ENCODE data around the gene HOXA3.

The HOXA3 gene

GRCh38 chr7:27095050-27095896, 57.1 kb downstream of the HOXA3 start:
- H3K9me3 ChIP-seq (ENCODE audit: control insufficient read depth in 1 of 2, low read length in 2 of 2): no peaks in the 10 kb centered on the region

GRCh38 chr7:27094304-27095049, 57.9 kb downstream of the HOXA3 start:
- no peak overlapping the region for H3K27ac ChIP-seq (ENCODE audit: low read length)
- H3K4me3 ChIP-seq (ENCODE audit: low read depth in 1 of 2, low read length in 2 of 2): no peak overlapping the region
- peaks cover 0 to 7% of the 10 kb centered on the region in 2 donors for H3K4me1 ChIP-seq (ENCODE audit: control insufficient read depth in 1 of 2, insufficient read depth in 2 of 2, low read length in 2 of 2)
- no peaks in the 10 kb centered on the region for H3K9me3 ChIP-seq (ENCODE audit: control insufficient read depth in 1 of 2, low read length in 2 of 2)
- H3K36me3 ChIP-seq (ENCODE audit: control insufficient read depth in 1 of 2, insufficient read depth in 2 of 2, low read length in 2 of 2): peaks cover 0 to 3% of the 10 kb centered on the region in 2 donors
- peaks cover 9% of the 10 kb centered on the region for H3K27me3 ChIP-seq (ENCODE audit: low read depth, low read length)

More at GRCh38 chr7:27095050-27095896, 57.1 kb downstream of the HOXA3 start:
- Histone ChIP-seq H3K4me1 (ENCODE audit: control insufficient read depth in 1 of 2, insufficient read depth in 2 of 2, low read length in 2 of 2) (peaks cover 0 to 7% of the 10 kb centered on the region in 2 donors), H3K27me3 (ENCODE audit: low read depth, low read length) (peaks cover 4% of the 10 kb centered on the region), H3K36me3 (ENCODE audit: control insufficient read depth in 1 of 2, insufficient read depth in 2 of 2, low read length in 2 of 2) (peaks cover 0 to 3% of the 10 kb centered on the region in 2 donors), H3K27ac (ENCODE audit: low read length) (no peak overlapping the region), H3K4me3 (ENCODE audit: low read depth in 1 of 2, low read length in 2 of 2) (peak overlapping the region; percentile 78 to 90)

GRCh38 chr7:27093184-27093895, 59.0 kb downstream of the HOXA3 start:
- Histone ChIP-seq H3K9me3 (ENCODE audit: control insufficient read depth in 1 of 2, low read length in 2 of 2) (no peaks in the 10 kb centered on the region), H3K36me3 (ENCODE audit: control insufficient read depth in 1 of 2, insufficient read depth in 2 of 2, low read length in 2 of 2) (peaks cover 0 to 3% of the 10 kb centered on the region in 2 donors), H3K27ac (ENCODE audit: low read length) (no peak overlapping the region), H3K4me3 (ENCODE audit: low read depth in 1 of 2, low read length in 2 of 2) (no peak overlapping the region), H3K4me1 (ENCODE audit: control insufficient read depth in 1 of 2, insufficient read depth in 2 of 2, low read length in 2 of 2) (peaks cover 0 to 7% of the 10 kb centered on the region in 2 donors), H3K27me3 (ENCODE audit: low read depth, low read length) (peaks cover 14% of the 10 kb centered on the region)

- H3K27me3 ChIP-seq (ENCODE audit: low read depth, low read length): peaks cover 14% of the 10 kb centered on the region
These were observed 59.6 kb downstream of the HOXA3 start for GRCh38 chr7:27092819-27093110.

GRCh38 chr7:27091941-27092818, 60.2 kb downstream of the HOXA3 start:
- no peak overlapping the region for H3K4me3 ChIP-seq (ENCODE audit: low read depth in 1 of 2, low read length in 2 of 2)
- peaks cover under 1 to 3% of the 10 kb centered on the region in 2 donors for H3K4me1 ChIP-seq (ENCODE audit: control insufficient read depth in 1 of 2, insufficient read depth in 2 of 2, low read length in 2 of 2)
- H3K36me3 ChIP-seq (ENCODE audit: control insufficient read depth in 1 of 2, insufficient read depth in 2 of 2, low read length in 2 of 2): peaks cover 0 to 3% of the 10 kb centered on the region in 2 donors
- H3K27me3 ChIP-seq (ENCODE audit: low read depth, low read length): peaks cover 14% of the 10 kb centered on the region
- no peaks in the 10 kb centered on the region for H3K9me3 ChIP-seq (ENCODE audit: control insufficient read depth in 1 of 2, low read length in 2 of 2)
- H3K27ac ChIP-seq (ENCODE audit: low read length): no peak overlapping the region

More at GRCh38 chr7:27092819-27093110, 59.6 kb downstream of the HOXA3 start:
- Histone ChIP-seq H3K36me3 (ENCODE audit: control insufficient read depth in 1 of 2, insufficient read depth in 2 of 2, low read length in 2 of 2) (peaks cover 0 to 3% of the 10 kb centered on the region in 2 donors), H3K9me3 (ENCODE audit: control insufficient read depth in 1 of 2, low read length in 2 of 2) (no peaks in the 10 kb centered on the region), H3K27ac (ENCODE audit: low read length) (no peak overlapping the region), H3K4me3 (ENCODE audit: low read depth in 1 of 2, low read length in 2 of 2) (no peak overlapping the region), H3K4me1 (ENCODE audit: control insufficient read depth in 1 of 2, insufficient read depth in 2 of 2, low read length in 2 of 2) (peaks cover 3 to 6% of the 10 kb centered on the region in 2 donors)

- Histone ChIP-seq H3K4me1 (ENCODE audit: control insufficient read depth in 1 of 2, insufficient read depth in 2 of 2, low read length in 2 of 2) (peaks cover 0 to 3% of the 10 kb centered on the region in 2 donors), H3K27me3 (ENCODE audit: low read depth, low read length) (peaks cover 14% of the 10 kb centered on the region), H3K4me3 (ENCODE audit: low read depth in 1 of 2, low read length in 2 of 2) (no peak overlapping the region), H3K27ac (ENCODE audit: low read length) (no peak overlapping the region), H3K36me3 (ENCODE audit: control insufficient read depth in 1 of 2, insufficient read depth in 2 of 2, low read length in 2 of 2) (peaks cover 0 to under 1% of the 10 kb centered on the region in 2 donors), H3K9me3 (ENCODE audit: control insufficient read depth in 1 of 2, low read length in 2 of 2) (no peaks in the 10 kb centered on the region)
These were observed 61.3 kb downstream of the HOXA3 start for GRCh38 chr7:27091105-27091504.

- H3K4me3 ChIP-seq (ENCODE audit: low read depth in 1 of 2, low read length in 2 of 2): peak overlapping the region in 1 of 2 donors; percentile 42
These were observed 64.1 kb downstream of the HOXA3 start for GRCh38 chr7:27088002-27088922.

GRCh38 chr7:27083646-27084045, 68.7 kb downstream of the HOXA3 start:
- no peak overlapping the region for H3K4me3 ChIP-seq (ENCODE audit: low read depth in 1 of 2, low read length in 2 of 2)
- no peaks in the 10 kb centered on the region for H3K9me3 ChIP-seq (ENCODE audit: control insufficient read depth in 1 of 2, low read length in 2 of 2)
- H3K27ac ChIP-seq (ENCODE audit: low read length): no peak overlapping the region
- H3K27me3 ChIP-seq (ENCODE audit: low read depth, low read length): no peaks in the 10 kb centered on the region
- no peaks in the 10 kb centered on the region for H3K36me3 ChIP-seq (ENCODE audit: control insufficient read depth in 1 of 2, insufficient read depth in 2 of 2, low read length in 2 of 2)
- peaks cover 0 to 3% of the 10 kb centered on the region in 2 donors for H3K4me1 ChIP-seq (ENCODE audit: control insufficient read depth in 1 of 2, insufficient read depth in 2 of 2, low read length in 2 of 2)

More at GRCh38 chr7:27088002-27088922, 64.1 kb downstream of the HOXA3 start:
- Histone ChIP-seq H3K4me1 (ENCODE audit: control insufficient read depth in 1 of 2, insufficient read depth in 2 of 2, low read length in 2 of 2) (peaks cover 0 to 3% of the 10 kb centered on the region in 2 donors), H3K9me3 (ENCODE audit: control insufficient read depth in 1 of 2, low read length in 2 of 2) (no peaks in the 10 kb centered on the region), H3K27ac (ENCODE audit: low read length) (no peak overlapping the region), H3K36me3 (ENCODE audit: control insufficient read depth in 1 of 2, insufficient read depth in 2 of 2, low read length in 2 of 2) (no peaks in the 10 kb centered on the region), H3K27me3 (ENCODE audit: low read depth, low read length) (peaks cover 9% of the 10 kb centered on the region)

GRCh38 chr7:27082171-27082570, 70.2 kb downstream of the HOXA3 start:
- Histone ChIP-seq H3K4me1 (ENCODE audit: control insufficient read depth in 1 of 2, insufficient read depth in 2 of 2, low read length in 2 of 2) (no peaks in the 10 kb centered on the region), H3K27me3 (ENCODE audit: low read depth, low read length) (no peaks in the 10 kb centered on the region), H3K27ac (ENCODE audit: low read length) (no peak overlapping the region), H3K4me3 (ENCODE audit: low read depth in 1 of 2, low read length in 2 of 2) (no peak overlapping the region), H3K9me3 (ENCODE audit: control insufficient read depth in 1 of 2, low read length in 2 of 2) (no peaks in the 10 kb centered on the region), H3K36me3 (ENCODE audit: control insufficient read depth in 1 of 2, insufficient read depth in 2 of 2, low read length in 2 of 2) (no peaks in the 10 kb centered on the region)
